K562 (cell line): ENCODE data around the gene LDB2. TPM values are rescaled to one million over a fixed set of nuclear protein-coding genes. Genes with fewer than 3 reads are reported as not detected.

Source experiments
- ATAC-seq: fragments of 200-7000 bp; cut with Tn5 transposase; 3 replicates; pipeline ENCODE4 v1.9.1; 2020; ENCODE audit warnings: moderate library complexity
- BruUV-seq: library from RNA; stranded (reverse); fragments of 400-500 nt; replicated peaks from 2 replicates; lab custom pipeline; 2021; lab: Mats Ljungman, UMichigan
- CTCF ChIA-PET: fragments of 300-600 bp; formaldehyde crosslinking; extraction: SDS; loops from one replicate; lab custom pipeline; 2021; ENCODE audit warnings: low intra/inter-chr PET ratio; lab: Yijun Ruan, JAX
- POLR2A ChIA-PET: fragments of 300-600, 350-650 bp; sonication (Branson Sonifier 250); formaldehyde crosslinking; extraction: SDS; loops from one replicate; lab custom pipeline; 2021; ENCODE audit warnings: antibody characterized with exemption, inconsistent platforms; lab: Yijun Ruan, JAX
- DNase-seq, 4 experiments: peaks; one replicate each; pipeline versions ENCODE4 v3.0.0 to v3.0.0-alpha.2; 2011 to 2018; ENCODE audit warnings: low spot score in 3 of 4, mixed read lengths in 3 of 4; ENCODE audit errors: extremely low read depth in 1 of 4
- FAIRE-seq: peaks from 2 replicates; lab custom pipeline; 2011; peaks lifted over from hg19 to GRCh38; lab: Jason Lieb, UNC
- H2AFZ ChIP-seq: 2 replicates; pipeline ENCODE4 v1.6.0; 2011; ENCODE audit warnings: low read depth, low read length, control low read depth, inconsistent platforms
- H3K27ac ChIP-seq: fragments of 200-600 bp; 3 replicates; pipeline ENCODE4 v1.8.0; 2011; ENCODE audit warnings: low read depth, mild to moderate bottlenecking, control low read depth, inconsistent platforms, low read length, moderate library complexity, mixed read lengths; ENCODE audit errors: extremely low read depth
- H3K27me3 ChIP-seq, 2 experiments: fragments of 300-600 bp in 1 of 2; 2 replicates in 1 of 2; 3 replicates in 1 of 2; pipeline versions ENCODE4 v1.6.0 to v1.8.0; 2011; ENCODE audit warnings: inconsistent platforms in 2 of 2, low read length in 2 of 2, mild to moderate bottlenecking in 1 of 2, mixed read lengths in 1 of 2, moderate library complexity in 1 of 2; ENCODE audit not compliant: control insufficient read depth in 2 of 2, insufficient read depth in 2 of 2
- H3K36me3 ChIP-seq: fragments of 300-600 bp; 3 replicates; pipeline ENCODE4 v1.8.0; 2011; ENCODE audit warnings: mild to moderate bottlenecking, low read length, inconsistent platforms; ENCODE audit not compliant: control insufficient read depth, insufficient read depth
- H3K4me1 ChIP-seq, 2 experiments: fragments of 200-600 bp in 1 of 2; replicated peaks in 1 of 2; 2 replicates in 1 of 2; 3 replicates in 1 of 2; pipeline versions ENCODE4 v1.5.1 to v1.8.0; 2011; ENCODE audit warnings: inconsistent platforms in 2 of 2, low read length in 2 of 2, mild to moderate bottlenecking in 1 of 2, mixed read lengths in 1 of 2, moderate library complexity in 1 of 2; ENCODE audit not compliant: control insufficient read depth in 2 of 2, insufficient read depth in 2 of 2
- H3K4me2 ChIP-seq: 2 replicates; pipeline ENCODE4 v1.6.1; 2011; ENCODE audit warnings: low read length, control low read depth, inconsistent platforms, mixed read lengths; ENCODE audit not compliant: insufficient read depth
- H3K4me3 ChIP-seq: fragments of 200-600 bp; sonication (generic), shearing (Covaris generic); 2 replicates; pipeline ENCODE4 v1.5.1; 2016; ENCODE audit warnings: control low read depth, inconsistent platforms
- H3K79me2 ChIP-seq: fragments of 200-600 bp; 3 replicates; pipeline ENCODE4 v1.8.0; 2011; ENCODE audit warnings: low read length, inconsistent platforms; ENCODE audit not compliant: control insufficient read depth, insufficient read depth
- H3K9ac ChIP-seq, 2 experiments: 2 replicates each; pipeline versions ENCODE4 v1.6.0 to v1.6.1; 2011; ENCODE audit warnings: low read depth in 2 of 2, low read length in 2 of 2, control low read depth in 1 of 2, inconsistent platforms in 1 of 2, mild to moderate bottlenecking in 1 of 2, mixed read lengths in 1 of 2; ENCODE audit not compliant: insufficient read depth in 1 of 2
- H3K9me1 ChIP-seq: one replicate; pipeline ENCODE4 v1.6.0; 2011; ENCODE audit warnings: inconsistent platforms, mild to moderate bottlenecking, low read length, moderate library complexity; ENCODE audit not compliant: control insufficient read depth, insufficient read depth
- H3K9me3 ChIP-seq: replicated peaks from 2 replicates; pipeline ENCODE4 v1.5.1; 2011; ENCODE audit warnings: low read depth, low read length, inconsistent platforms; ENCODE audit not compliant: control insufficient read depth, insufficient read depth
- H4K20me1 ChIP-seq: replicated peaks from 2 replicates; pipeline ENCODE4 v1.6.1; 2011; ENCODE audit warnings: low read length, inconsistent platforms, mixed read lengths; ENCODE audit not compliant: control insufficient read depth, insufficient read depth
- ARID3A ChIP-seq: IDR thresholded peaks from 2 replicates; pipeline ENCODE4 v1.6.1; 2012; ENCODE audit warnings: low read depth, low read length, improper control_type of control experiment, borderline replicate concordance
- CEBPB ChIP-seq: fragments of 450-650 bp; IDR thresholded peaks from 2 replicates; pipeline ENCODE4 v1.6.1; 2016; ENCODE audit warnings: missing genetic modification characterization, missing compliant biosample characterization
- HNRNPL ChIP-seq: fragments of 200-400 bp; formaldehyde crosslinking; IDR thresholded peaks from 2 replicates; pipeline ENCODE4 v1.6.1; 2017; ENCODE audit warnings: low read depth, mild to moderate bottlenecking, low read length
- IFI16 ChIP-seq: fragments of 250-450 bp; sonication (Bioruptor Pico); IDR thresholded peaks from 2 replicates; pipeline ENCODE4 v2.1.2; 2022; ENCODE audit warnings: mild to moderate bottlenecking, inconsistent platforms
- WGBS: fragments of 100-300 bp; shearing (Covaris generic); methylation state at CpG from one replicate; pipeline ENCODE4 v1.1.6; 2016; ENCODE audit warnings: low coverage, mixed read lengths; ENCODE audit not compliant: insufficient coverage; ENCODE audit errors: missing lambda C conversion rate; 5-methylcytosine and 5-hydroxymethylcytosine counted together
- in situ Hi-C: fragments of 300-500 bp; cut with MboI; formaldehyde crosslinking; loops from 4 replicates; pipeline ENCODE4 v1.15.0; 2018; ENCODE audit warnings: inconsistent platforms, mixed read lengths
- intact Hi-C: fragments of 100-400 bp; cut with micrococcal nuclease; formaldehyde crosslinking; loops from 2 replicates; pipeline ENCODE4 v1.14.2; 2022
- polyA plus RNA-seq, 8 experiments: library from polyadenylated mRNA; depleted of rRNA in 4 of 8; stranded (reverse) in 5 of 8; unstranded in 3 of 8; fragments of >200 nt; fragmentation: Nextera tagmentation in 2 of 8; fragmentation: Illumina TruSeq in 1 of 8; extraction: Ambion mirVana in 2 of 8; extraction: Trizol in 1 of 8; gene quantifications; 2 replicates each; pipeline versions ENCODE4 v1.2.1 to v1.2.3, GENCODE V29; 2011 to 2014; ENCODE audit warnings: inconsistent platforms in 1 of 8, missing spikeins in 1 of 8
- total RNA-seq, 7 experiments: library from RNA; depleted of rRNA in 6 of 7; stranded (reverse); fragments of >200 nt in 6 of 7; fragmentation: Illumina TruSeq in 2 of 7; extraction: Trizol in 2 of 7; gene quantifications; 2 replicates each; pipeline versions ENCODE4 v1.2.1 to v1.2.3, GENCODE V29; 2011 to 2021; ENCODE audit warnings: low replicate concordance in 1 of 7
- TF ChIP-seq, protein P1 (sequence below): fragments of 250-450 bp; sonication (Bioruptor Pico); IDR thresholded peaks from 2 replicates; pipeline ENCODE4 v1.4.0; 2020; ENCODE audit warnings: mild to moderate bottlenecking
- TF ChIP-seq, protein P2 (sequence below): fragments of 450-650 bp; formaldehyde crosslinking; IDR thresholded peaks from 2 replicates; pipeline ENCODE4 v1.4.0; 2020; ENCODE audit warnings: mild to moderate bottlenecking, moderate library complexity

Gene LDB2
- total and polyA plus RNA-seq, 9 of the 15 experiments (the other 6 are each of a cell fraction or from before 2014, with no cell fraction given) = 0.10 to 0.20 TPM; not detected in 7

- TF ChIP-seq ARID3A = no peak
- TF ChIP-seq IFI16 (CRISPR knock-in tag) = no peak
- TF ChIP-seq, protein P1, sequence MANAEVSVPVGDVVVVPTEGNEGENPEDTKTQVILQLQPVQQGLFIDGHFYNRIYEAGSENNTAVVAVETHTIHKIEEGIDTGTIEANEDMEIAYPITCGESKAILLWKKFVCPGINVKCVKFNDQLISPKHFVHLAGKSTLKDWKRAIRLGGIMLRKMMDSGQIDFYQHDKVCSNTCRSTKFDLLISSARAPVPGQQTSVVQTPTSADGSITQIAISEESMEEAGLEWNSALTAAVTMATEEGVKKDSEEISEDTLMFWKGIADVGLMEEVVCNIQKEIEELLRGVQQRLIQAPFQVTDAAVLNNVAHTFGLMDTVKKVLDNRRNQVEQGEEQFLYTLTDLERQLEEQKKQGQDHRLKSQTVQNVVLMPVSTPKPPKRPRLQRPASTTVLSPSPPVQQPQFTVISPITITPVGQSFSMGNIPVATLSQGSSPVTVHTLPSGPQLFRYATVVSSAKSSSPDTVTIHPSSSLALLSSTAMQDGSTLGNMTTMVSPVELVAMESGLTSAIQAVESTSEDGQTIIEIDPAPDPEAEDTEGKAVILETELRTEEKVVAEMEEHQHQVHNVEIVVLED (CRISPR knock-in tag) = no peak
- TF ChIP-seq HNRNPL = no peak
- TF ChIP-seq, all 486 proteins: peak for 0
Measured at GRCh38 chr4:16931339-16932305, 33.2 kb upstream of the LDB2 start (continued).

DNA sequence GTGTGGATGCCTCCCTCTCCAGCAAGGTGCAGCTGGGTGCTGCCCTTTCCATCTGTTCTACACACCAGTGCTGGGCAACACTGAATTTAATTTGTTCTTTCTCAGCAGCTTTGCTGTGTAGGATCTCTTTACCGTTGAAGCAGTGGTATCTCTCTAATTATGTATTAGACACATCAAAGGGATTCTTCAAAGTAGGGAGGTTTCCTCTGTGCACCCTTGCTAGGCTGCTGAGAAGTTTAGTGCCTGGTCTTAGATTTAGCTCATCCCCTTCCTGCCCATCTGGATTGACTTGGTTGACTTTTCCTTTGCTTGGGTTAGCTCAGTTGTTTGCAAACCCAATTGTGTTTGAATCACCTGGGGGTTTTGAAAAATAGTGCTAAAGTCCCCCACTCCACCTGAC, 27.8 kb upstream of the LDB2 start:
- no peaks in the 10 kb centered on the region for H3K27me3 ChIP-seq
- ChIA-PET CTCF (no interaction called here), POLR2A (interaction anchor here (0.6 to 0.7 kb wide), 3 partner anchors 14 to 553 kb away, joined by 3 to 4 read pairs (median 4); no protein-coding TSS in a partner anchor)
- H3K27ac ChIP-seq = no peak overlapping the region
- no peak overlapping the region for H3K9ac ChIP-seq
- no peaks in the 10 kb centered on the region for H3K36me3 ChIP-seq
- H3K4me2 ChIP-seq = no peak overlapping the region
- BruUV-seq = no TSS peak
- no peak overlapping the region for H2AFZ ChIP-seq
- intact Hi-C loops (no loop called here), in situ Hi-C loops (no loop called here)
- DNase-seq = no peak
- no peaks in the 10 kb centered on the region for H3K4me1 ChIP-seq
- H3K79me2 ChIP-seq = no peaks in the 10 kb centered on the region
- ATAC-seq = no peak
- H3K9me1 ChIP-seq = no peaks in the 10 kb centered on the region
- H4K20me1 ChIP-seq = no peaks in the 10 kb centered on the region
- 0% methylated on average over 1 of the region's 1 CpG for WGBS
- FAIRE-seq = no peak
- no peaks in the 10 kb centered on the region for H3K9me3 ChIP-seq
- no peak overlapping the region for H3K4me3 ChIP-seq
- TF ChIP-seq, protein P2, sequence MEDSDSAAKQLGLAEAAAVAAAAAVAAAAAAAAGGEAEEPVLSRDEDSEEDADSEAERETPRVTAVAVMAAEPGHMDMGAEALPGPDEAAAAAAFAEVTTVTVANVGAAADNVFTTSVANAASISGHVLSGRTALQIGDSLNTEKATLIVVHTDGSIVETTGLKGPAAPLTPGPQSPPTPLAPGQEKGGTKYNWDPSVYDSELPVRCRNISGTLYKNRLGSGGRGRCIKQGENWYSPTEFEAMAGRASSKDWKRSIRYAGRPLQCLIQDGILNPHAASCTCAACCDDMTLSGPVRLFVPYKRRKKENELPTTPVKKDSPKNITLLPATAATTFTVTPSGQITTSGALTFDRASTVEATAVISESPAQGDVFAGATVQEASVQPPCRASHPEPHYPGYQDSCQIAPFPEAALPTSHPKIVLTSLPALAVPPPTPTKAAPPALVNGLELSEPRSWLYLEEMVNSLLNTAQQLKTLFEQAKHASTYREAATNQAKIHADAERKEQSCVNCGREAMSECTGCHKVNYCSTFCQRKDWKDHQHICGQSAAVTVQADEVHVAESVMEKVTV (CRISPR knock-in tag) = no peak
- no peak for TF ChIP-seq CEBPB (tag)
